PC-3 (cell line): Measurements from ENCODE around the gene ZC3H12A.

ENCODE experiments used
- EZH2 ChIP-seq: fragments of 300-600 bp; sonication (generic); IDR thresholded peaks from one replicate; pipeline ENCODE4 v1.6.1; 2017; ENCODE audit warnings: antibody characterized with exemption, mild to moderate bottlenecking, low read length; ENCODE audit not compliant: unreplicated experiment
- EZH2phosphoT487 ChIP-seq: fragments of 300-600 bp; sonication (generic); IDR thresholded peaks from 2 replicates; pipeline ENCODE4 v1.6.1; 2018; ENCODE audit warnings: mild to moderate bottlenecking, antibody characterized with exemption, low read length, borderline replicate concordance
- TF ChIP-seq, protein P1 (sequence below): fragments of 300-600 bp; sonication (generic); conservative IDR thresholded peaks from 2 replicates; pipeline ENCODE4 v1.5.1; 2017; ENCODE audit warnings: antibody characterized with exemption, low read depth, mild to moderate bottlenecking, low read length

DNA sequence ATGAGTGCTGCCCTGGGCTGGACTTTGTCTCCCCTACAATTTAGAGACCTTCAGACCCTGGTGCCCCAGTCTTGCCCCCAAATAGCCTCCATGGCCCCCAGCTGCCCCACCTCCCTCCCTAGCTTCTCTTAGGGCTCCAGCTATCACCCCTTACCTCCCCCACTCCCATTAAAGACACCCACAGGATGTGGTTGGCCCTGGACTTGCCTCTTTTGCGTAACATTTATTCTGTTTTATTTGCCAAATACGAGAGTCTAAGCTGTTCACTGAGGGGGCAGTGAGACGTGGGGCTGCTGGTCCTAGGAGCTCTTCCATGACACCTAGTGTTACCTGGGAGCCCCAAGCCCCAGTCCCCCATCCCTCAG is 4.5 kb downstream of the ZC3H12A start:
- TF ChIP-seq, protein P1, sequence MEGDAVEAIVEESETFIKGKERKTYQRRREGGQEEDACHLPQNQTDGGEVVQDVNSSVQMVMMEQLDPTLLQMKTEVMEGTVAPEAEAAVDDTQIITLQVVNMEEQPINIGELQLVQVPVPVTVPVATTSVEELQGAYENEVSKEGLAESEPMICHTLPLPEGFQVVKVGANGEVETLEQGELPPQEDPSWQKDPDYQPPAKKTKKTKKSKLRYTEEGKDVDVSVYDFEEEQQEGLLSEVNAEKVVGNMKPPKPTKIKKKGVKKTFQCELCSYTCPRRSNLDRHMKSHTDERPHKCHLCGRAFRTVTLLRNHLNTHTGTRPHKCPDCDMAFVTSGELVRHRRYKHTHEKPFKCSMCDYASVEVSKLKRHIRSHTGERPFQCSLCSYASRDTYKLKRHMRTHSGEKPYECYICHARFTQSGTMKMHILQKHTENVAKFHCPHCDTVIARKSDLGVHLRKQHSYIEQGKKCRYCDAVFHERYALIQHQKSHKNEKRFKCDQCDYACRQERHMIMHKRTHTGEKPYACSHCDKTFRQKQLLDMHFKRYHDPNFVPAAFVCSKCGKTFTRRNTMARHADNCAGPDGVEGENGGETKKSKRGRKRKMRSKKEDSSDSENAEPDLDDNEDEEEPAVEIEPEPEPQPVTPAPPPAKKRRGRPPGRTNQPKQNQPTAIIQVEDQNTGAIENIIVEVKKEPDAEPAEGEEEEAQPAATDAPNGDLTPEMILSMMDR, result no peak
- no peak for TF ChIP-seq EZH2
- TF ChIP-seq EZH2phosphoT487, result no peak
